ENCODE results near the gene KCNQ2.
A peak's percentile ranks its signal among the peaks of the same experiment; 100 is the strongest.

The KCNQ2 gene

GRCh38 chr20:63434599-63435378 is 37.7 kb downstream of the KCNQ2 start:
- peak; percentile 90 for DNase-seq (ENCODE audit: low spot score)

- DNase-seq (ENCODE audit: low spot score): no peak
These were observed 38.5 kb downstream of the KCNQ2 start for GRCh38 chr20:63433756-63434531.

GRCh38 chr20:63433351-63433750 is 39.1 kb downstream of the KCNQ2 start:
- DNase-seq (ENCODE audit: low spot score): no peak

GRCh38 chr20:63432577-63433325 is 39.7 kb downstream of the KCNQ2 start:
- DNase-seq (ENCODE audit: low spot score): no peak

GRCh38 chr20:63431944-63432343 is 40.5 kb downstream of the KCNQ2 start:
- no peak for DNase-seq (ENCODE audit: low spot score)

- no peak for DNase-seq (ENCODE audit: low spot score)
These were observed 41.6 kb downstream of the KCNQ2 start for GRCh38 chr20:63430891-63431290.

- DNase-seq (ENCODE audit: low spot score): no peak
These were observed 42.5 kb downstream of the KCNQ2 start for GRCh38 chr20:63429992-63430391.

- DNase-seq (ENCODE audit: low spot score): no peak
These were observed 43.4 kb downstream of the KCNQ2 start for GRCh38 chr20:63428906-63429575.

- DNase-seq (ENCODE audit: low spot score): no peak
These were observed 44.6 kb downstream of the KCNQ2 start for GRCh38 chr20:63427724-63428330.

GRCh38 chr20:63427206-63427605 is 45.2 kb downstream of the KCNQ2 start:
- no peak for DNase-seq (ENCODE audit: low spot score)

- DNase-seq (ENCODE audit: low spot score): no peak
These were observed 46.5 kb downstream of the KCNQ2 start for GRCh38 chr20:63425846-63426485.

- DNase-seq (ENCODE audit: low spot score): no peak
These were observed 47.8 kb downstream of the KCNQ2 start for GRCh38 chr20:63424613-63425012.

GRCh38 chr20:63423751-63424150 is 48.7 kb downstream of the KCNQ2 start:
- DNase-seq (ENCODE audit: low spot score): no peak

- DNase-seq (ENCODE audit: low spot score): no peak
These were observed 49.8 kb downstream of the KCNQ2 start for GRCh38 chr20:63422653-63423052.

- DNase-seq (ENCODE audit: low spot score): no peak
These were observed 50.5 kb downstream of the KCNQ2 start for GRCh38 chr20:63421913-63422312.

GRCh38 chr20:63421094-63421692 is 51.3 kb downstream of the KCNQ2 start:
- DNase-seq (ENCODE audit: low spot score): no peak

- no peak for DNase-seq (ENCODE audit: low spot score)
These were observed 51.9 kb downstream of the KCNQ2 start for GRCh38 chr20:63420359-63421093.

- no peak for DNase-seq (ENCODE audit: low spot score)
These were observed 53.2 kb downstream of the KCNQ2 start for GRCh38 chr20:63419299-63419698.

- no peak for DNase-seq (ENCODE audit: low spot score)
These were observed 53.8 kb downstream of the KCNQ2 start for GRCh38 chr20:63418617-63419016.

- no peak for DNase-seq (ENCODE audit: low spot score)
These were observed 54.7 kb downstream of the KCNQ2 start for GRCh38 chr20:63417738-63418120.

All from AG20443 (cell line).